CD8-positive, alpha-beta memory T cell (primary cell): ENCODE results near the gene XCR1. TPM values are rescaled to one million over a fixed set of nuclear protein-coding genes. Genes with fewer than 3 reads are reported as not detected.

Experiments used
- CTCF ChIA-PET: fragments of 350-600 bp; sonication (Branson Sonifier 250); formaldehyde crosslinking; loops from one replicate; lab custom pipeline; 2021; ENCODE audit warnings: antibody characterized with exemption; lab: Charles Lee
- POLR2A ChIA-PET: fragments of 350-600 bp; sonication (Branson Sonifier 250); formaldehyde crosslinking; loops from one replicate; lab custom pipeline; 2021; ENCODE audit warnings: antibody characterized with exemption; lab: Charles Lee
- DNase-seq, 5 donors: peaks; one replicate each; pipeline versions ENCODE4 v3.0.0 to v3.0.0-alpha.2; 2020 to 2022; ENCODE audit warnings: mixed read lengths in 1 of 5
- H3K27ac ChIP-seq: one replicate; pipeline ENCODE4 v1.7.0; 2013; ENCODE audit warnings: low read depth, mild to moderate bottlenecking, low read length, moderate library complexity
- H3K27me3 ChIP-seq: 2 replicates; pipeline ENCODE4 v1.7.0; 2013; ENCODE audit warnings: low read length, mild to moderate bottlenecking; ENCODE audit not compliant: insufficient read depth, poor library complexity, severe bottlenecking
- H3K36me3 ChIP-seq: 2 replicates; pipeline ENCODE4 v1.7.0; 2013; ENCODE audit warnings: mild to moderate bottlenecking, low read length, moderate library complexity; ENCODE audit not compliant: insufficient read depth
- H3K4me1 ChIP-seq: 2 replicates; pipeline ENCODE4 v1.7.0; 2013; ENCODE audit warnings: mild to moderate bottlenecking, low read length, moderate library complexity; ENCODE audit not compliant: insufficient read depth
- H3K4me3 ChIP-seq: 2 replicates; pipeline ENCODE4 v1.7.0; 2013; ENCODE audit warnings: mild to moderate bottlenecking, low read length
- H3K9me3 ChIP-seq: 2 replicates; pipeline ENCODE4 v1.7.0; 2013; ENCODE audit warnings: mild to moderate bottlenecking, low read length
- H3K27ac Mint-ChIP-seq, 8 donors: one replicate each; pipeline ENCODE4 v1.8.0; 2020 to 2021; ENCODE audit warnings: mixed read lengths in 8 of 8, mild to moderate bottlenecking in 6 of 8, inconsistent platforms in 3 of 8, moderate library complexity in 3 of 8
- H3K27me3 Mint-ChIP-seq, 2 donors: one replicate each; pipeline ENCODE4 v1.8.0; 2020 to 2021; ENCODE audit warnings: mixed read lengths in 2 of 2, mild to moderate bottlenecking in 1 of 2, moderate library complexity in 1 of 2
- H3K36me3 Mint-ChIP-seq, 3 donors: one replicate each; pipeline ENCODE4 v1.8.0; 2020 to 2021; ENCODE audit warnings: mixed read lengths in 3 of 3, inconsistent platforms in 1 of 3, mild to moderate bottlenecking in 1 of 3
- H3K4me1 Mint-ChIP-seq, 3 donors: one replicate each; pipeline ENCODE4 v1.8.0; 2020 to 2021; ENCODE audit warnings: mixed read lengths in 3 of 3, inconsistent platforms in 1 of 3, mild to moderate bottlenecking in 1 of 3
- H3K4me3 Mint-ChIP-seq, 7 donors: one replicate each; pipeline ENCODE4 v1.8.0; 2020 to 2021; ENCODE audit warnings: mixed read lengths in 7 of 7, mild to moderate bottlenecking in 6 of 7, moderate library complexity in 4 of 7, inconsistent platforms in 2 of 7
- H3K9me3 Mint-ChIP-seq, 5 donors: one replicate each; pipeline ENCODE4 v1.8.0; 2020 to 2022; ENCODE audit warnings: mixed read lengths in 5 of 5, mild to moderate bottlenecking in 3 of 5, moderate library complexity in 2 of 5, inconsistent platforms in 1 of 5
- polyA plus RNA-seq: library from polyadenylated mRNA; unstranded; fragments of 300-500 nt; fragmentation: Illumina TruSeq; gene quantifications from one replicate; pipeline ENCODE4 v1.2.3, GENCODE V29; 2021
- total RNA-seq, 2 experiments: library from RNA; stranded (reverse); gene quantifications; one replicate each; pipeline ENCODE4 v1.2.3, GENCODE V29; 2021

The XCR1 gene
- total and polyA plus RNA-seq, 3 experiments from 2014 or later: not detected

GRCh38 chr3:46024131-46024530 lies 3.2 kb downstream of the XCR1 start:
- ChIA-PET POLR2A (no interaction called here), CTCF (no interaction called here)
- no peak overlapping the region for H3K27ac Mint-ChIP-seq
- no peaks in the 10 kb centered on the region for H3K36me3 ChIP-seq
- no peak for DNase-seq
- no peaks in the 10 kb centered on the region for H3K9me3 ChIP-seq
- H3K4me1 Mint-ChIP-seq: peaks cover 0 to 16% (median 12%) of the 10 kb centered on the region in 3 donors
- peaks cover 6 to 11% (median 9%) of the 10 kb centered on the region in 5 donors for H3K9me3 Mint-ChIP-seq
- H3K4me3 ChIP-seq: no peak overlapping the region
- H3K36me3 Mint-ChIP-seq: peaks cover 0 to 7% (median 0%) of the 10 kb centered on the region in 3 donors
- no peaks in the 10 kb centered on the region for H3K4me1 ChIP-seq
- H3K27me3 Mint-ChIP-seq: peaks cover 0 to 1% of the 10 kb centered on the region in 2 donors
- H3K27me3 ChIP-seq: no peaks in the 10 kb centered on the region
- no peak overlapping the region for H3K4me3 Mint-ChIP-seq
- no peak overlapping the region for H3K27ac ChIP-seq

- Mint-ChIP-seq H3K27ac (no peak overlapping the region), H3K27me3 (peaks cover 0 to 1% of the 10 kb centered on the region in 2 donors), H3K4me1 (peaks cover 0 to 16% (median 14%) of the 10 kb centered on the region in 3 donors), H3K9me3 (peaks cover 4 to 8% (median 6%) of the 10 kb centered on the region in 5 donors), H3K4me3 (no peak overlapping the region), H3K36me3 (peaks cover 0 to 9% (median 0%) of the 10 kb centered on the region in 3 donors)
- no peaks in the 10 kb centered on the region for H3K27me3 ChIP-seq
- no peaks in the 10 kb centered on the region for H3K4me1 ChIP-seq
- H3K9me3 ChIP-seq: no peaks in the 10 kb centered on the region
- no peak for DNase-seq
- H3K4me3 ChIP-seq: no peak overlapping the region
- ChIA-PET CTCF (no interaction called here), POLR2A (no interaction called here)
- H3K27ac ChIP-seq: no peak overlapping the region
- H3K36me3 ChIP-seq: no peaks in the 10 kb centered on the region
These were observed 4.1 kb downstream of the XCR1 start for GRCh38 chr3:46022909-46023785.

DNA sequence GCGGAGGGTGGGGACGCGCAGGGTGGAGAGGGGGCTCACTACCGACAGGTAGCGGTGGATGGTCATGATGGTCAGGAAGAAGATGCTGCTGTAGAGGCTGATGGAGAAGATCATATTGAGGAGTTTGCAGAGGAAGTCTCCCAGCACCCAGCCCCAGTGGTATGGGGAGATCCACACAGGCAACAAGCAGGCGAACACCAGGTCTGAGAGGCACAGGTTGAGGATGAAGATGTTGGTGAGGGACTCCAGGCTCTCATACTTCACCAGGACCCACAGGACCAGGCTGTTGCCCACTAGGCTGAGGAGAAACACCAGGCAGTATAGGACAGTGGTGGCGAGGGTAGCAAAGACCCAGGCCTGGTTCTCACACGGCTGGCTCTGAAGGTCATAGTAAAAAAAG lies 5.8 kb downstream of the XCR1 start:
- Histone ChIP-seq H3K27ac (no peak overlapping the region), H3K9me3 (no peaks in the 10 kb centered on the region), H3K4me1 (no peaks in the 10 kb centered on the region), H3K4me3 (no peak overlapping the region), H3K36me3 (no peaks in the 10 kb centered on the region), H3K27me3 (no peaks in the 10 kb centered on the region)
- Mint-ChIP-seq H3K27me3 (no peaks in the 10 kb centered on the region), H3K4me3 (no peak overlapping the region), H3K36me3 (peaks cover 0 to 3% (median 2%) of the 10 kb centered on the region in 3 donors), H3K4me1 (peaks cover 3 to 16% (median 15%) of the 10 kb centered on the region in 3 donors), H3K9me3 (no peaks in the 10 kb centered on the region), H3K27ac (peak overlapping the region in 3 of 8 donors; percentile 29 to 66 (median 29))
- ChIA-PET POLR2A (no interaction called here), CTCF (no interaction called here)
- DNase-seq: no peak

DNA sequence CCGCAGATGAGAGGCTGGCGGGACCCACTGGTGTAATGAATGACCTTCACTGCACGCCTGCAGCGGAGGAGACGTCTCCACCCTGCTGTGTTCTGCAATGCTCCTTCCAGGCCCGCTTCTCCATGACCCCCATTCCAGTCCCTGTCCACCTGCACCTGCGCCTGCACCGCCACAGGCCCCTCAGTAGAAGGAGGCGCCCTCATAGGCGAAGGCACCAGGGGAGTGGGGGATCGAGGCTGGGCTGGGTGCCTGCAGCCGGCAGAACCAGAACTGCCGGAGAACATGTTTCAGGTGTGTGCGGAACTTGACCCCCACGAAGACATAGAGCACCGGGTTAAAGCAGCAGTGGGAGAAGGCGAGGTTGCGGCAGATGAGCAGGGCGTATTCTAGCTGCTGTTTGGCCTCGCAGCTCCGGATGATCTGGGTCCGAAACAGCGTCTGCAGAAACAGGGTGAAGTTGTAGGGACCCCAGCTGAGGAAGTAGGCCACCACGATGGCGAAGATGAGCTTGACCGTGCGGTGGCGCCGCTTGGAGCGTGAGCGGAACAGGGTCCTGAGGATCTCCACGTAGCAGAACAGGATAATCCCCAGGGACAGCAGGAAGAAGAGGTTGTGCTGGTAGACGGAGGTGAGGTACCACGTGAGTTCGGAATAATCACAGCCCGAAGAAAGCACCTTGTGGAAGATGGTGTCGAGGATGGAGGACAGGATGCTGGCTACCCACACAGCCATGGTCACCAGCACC lies 6.3 kb downstream of the XCR1 start:
- Mint-ChIP-seq H3K27me3 (no peaks in the 10 kb centered on the region), H3K4me3 (no peak overlapping the region), H3K36me3 (peaks cover 0 to 3% (median 2%) of the 10 kb centered on the region in 3 donors), H3K9me3 (no peaks in the 10 kb centered on the region), H3K27ac (peak overlapping the region in 2 of 8 donors; percentile 32 to 66), H3K4me1 (peaks cover 3 to 16% (median 15%) of the 10 kb centered on the region in 3 donors)
- Histone ChIP-seq H3K4me1 (no peaks in the 10 kb centered on the region), H3K36me3 (no peaks in the 10 kb centered on the region), H3K27me3 (no peaks in the 10 kb centered on the region), H3K27ac (no peak overlapping the region), H3K9me3 (no peaks in the 10 kb centered on the region), H3K4me3 (no peak overlapping the region)
- CTCF ChIA-PET: no interaction called here
- POLR2A ChIA-PET: no interaction called here
- no peak for DNase-seq

DNA sequence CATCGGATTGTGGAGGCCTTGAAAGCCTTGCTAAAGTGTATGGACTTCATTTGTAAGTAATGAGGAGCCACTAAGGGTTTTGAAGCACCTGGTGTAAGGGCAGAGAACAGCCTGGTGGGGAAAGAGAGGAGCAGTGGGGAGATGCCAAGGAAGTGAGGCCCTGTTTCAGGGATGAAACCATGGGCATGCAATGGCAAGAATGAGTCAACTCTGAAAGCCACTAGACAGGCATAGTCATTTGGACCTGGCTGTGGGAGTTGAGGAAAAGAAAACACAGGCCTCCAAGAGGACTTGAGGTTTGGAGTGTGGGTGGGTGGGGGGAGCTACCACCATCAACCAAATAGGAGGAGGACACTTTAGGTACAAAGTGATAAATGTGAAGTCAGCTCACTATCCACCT lies 7.6 kb downstream of the XCR1 start:
- Mint-ChIP-seq H3K36me3 (peaks cover 0 to 3% (median 2%) of the 10 kb centered on the region in 3 donors), H3K27me3 (no peaks in the 10 kb centered on the region), H3K4me1 (peaks cover 3 to 22% (median 15%) of the 10 kb centered on the region in 3 donors), H3K27ac (no peak overlapping the region), H3K9me3 (no peaks in the 10 kb centered on the region), H3K4me3 (no peak overlapping the region)
- POLR2A ChIA-PET: no interaction called here
- no peak overlapping the region for H3K4me3 ChIP-seq
- no peaks in the 10 kb centered on the region for H3K36me3 ChIP-seq
- no peaks in the 10 kb centered on the region for H3K4me1 ChIP-seq
- CTCF ChIA-PET: interaction anchor here (0.9 kb wide), 1 partner anchor 11 kb away, joined by 3 read pairs; no protein-coding TSS in a partner anchor
- H3K9me3 ChIP-seq: no peaks in the 10 kb centered on the region
- no peaks in the 10 kb centered on the region for H3K27me3 ChIP-seq
- no peak overlapping the region for H3K27ac ChIP-seq
- no peak for DNase-seq

- ChIA-PET CTCF (no interaction called here), POLR2A (no interaction called here)
- Mint-ChIP-seq H3K4me1 (peaks cover 9 to 32% (median 15%) of the 10 kb centered on the region in 3 donors), H3K27me3 (no peaks in the 10 kb centered on the region), H3K9me3 (no peaks in the 10 kb centered on the region), H3K27ac (peak overlapping the region in 1 of 8 donors; percentile 3), H3K4me3 (no peak overlapping the region), H3K36me3 (peaks cover 0 to 3% (median 2%) of the 10 kb centered on the region in 3 donors)
- H3K36me3 ChIP-seq: no peaks in the 10 kb centered on the region
- no peaks in the 10 kb centered on the region for H3K27me3 ChIP-seq
- no peak overlapping the region for H3K27ac ChIP-seq
- no peak overlapping the region for H3K4me3 ChIP-seq
- no peaks in the 10 kb centered on the region for H3K9me3 ChIP-seq
- no peaks in the 10 kb centered on the region for H3K4me1 ChIP-seq
- no peak for DNase-seq
These were observed 9.6 kb downstream of the XCR1 start for GRCh38 chr3:46017720-46018119.

GRCh38 chr3:46013316-46014094 lies 13.8 kb downstream of the XCR1 start:
- no peaks in the 10 kb centered on the region for H3K9me3 Mint-ChIP-seq

More at GRCh38 chr3:46013316-46014094, 13.8 kb downstream of the XCR1 start:
- no peak overlapping the region for H3K27ac ChIP-seq
- H3K4me3 Mint-ChIP-seq: peak overlapping the region in 1 of 7 donors; percentile 59
- H3K4me1 ChIP-seq: no peaks in the 10 kb centered on the region
- no peaks in the 10 kb centered on the region for H3K27me3 Mint-ChIP-seq
- no peak overlapping the region for H3K4me3 ChIP-seq
- H3K4me1 Mint-ChIP-seq: peaks cover 4 to 21% (median 13%) of the 10 kb centered on the region in 3 donors
- CTCF ChIA-PET: no interaction called here
- POLR2A ChIA-PET: no interaction called here
- H3K36me3 ChIP-seq: no peaks in the 10 kb centered on the region
- H3K36me3 Mint-ChIP-seq: peaks cover 0 to 6% (median 2%) of the 10 kb centered on the region in 3 donors
- no peaks in the 10 kb centered on the region for H3K27me3 ChIP-seq
- peak overlapping the region in 2 of 8 donors; percentile 29 to 54 for H3K27ac Mint-ChIP-seq
- DNase-seq: no peak
- H3K9me3 ChIP-seq: no peaks in the 10 kb centered on the region
